WI38 (cell line): ENCODE results near the gene TPO.
"Not testable (repeated sequence)": the region's sequence is repeated elsewhere in the genome, so short reads cannot be mapped to it uniquely, and the experiment has no call there.

Experiments
- H3K4me3 ChIP-seq: 2 replicates; pipeline ENCODE4 v1.5.1; 2011; ENCODE audit warnings: low read depth, mild to moderate bottlenecking, control low read depth, low read length
- TF ChIP-seq, protein P1 (sequence below): IDR thresholded peaks from 2 replicates; pipeline ENCODE4 v1.5.1; 2012; ENCODE audit warnings: low read depth, mild to moderate bottlenecking, control low read depth, low read length

TPO gene

DNA sequence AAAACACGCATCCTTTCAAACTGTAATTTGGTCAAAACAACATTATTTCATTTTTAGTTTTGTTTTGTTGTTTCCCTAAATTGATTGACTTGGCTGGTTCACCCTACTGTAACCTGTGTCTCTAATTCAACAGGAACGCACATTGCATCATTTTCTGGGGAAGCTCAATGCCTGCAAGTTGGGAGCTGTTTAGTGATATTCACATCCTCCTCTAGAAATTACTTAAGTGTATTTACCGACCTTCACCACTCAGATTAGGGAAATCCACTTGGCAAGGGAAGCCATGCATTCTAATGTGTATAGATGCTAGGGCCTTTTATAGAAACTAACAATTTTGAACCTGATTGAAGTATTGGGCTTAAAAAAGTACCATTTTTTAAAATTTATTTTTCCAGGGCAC is 7.3 kb upstream of the TPO start:
- TF ChIP-seq, protein P1, sequence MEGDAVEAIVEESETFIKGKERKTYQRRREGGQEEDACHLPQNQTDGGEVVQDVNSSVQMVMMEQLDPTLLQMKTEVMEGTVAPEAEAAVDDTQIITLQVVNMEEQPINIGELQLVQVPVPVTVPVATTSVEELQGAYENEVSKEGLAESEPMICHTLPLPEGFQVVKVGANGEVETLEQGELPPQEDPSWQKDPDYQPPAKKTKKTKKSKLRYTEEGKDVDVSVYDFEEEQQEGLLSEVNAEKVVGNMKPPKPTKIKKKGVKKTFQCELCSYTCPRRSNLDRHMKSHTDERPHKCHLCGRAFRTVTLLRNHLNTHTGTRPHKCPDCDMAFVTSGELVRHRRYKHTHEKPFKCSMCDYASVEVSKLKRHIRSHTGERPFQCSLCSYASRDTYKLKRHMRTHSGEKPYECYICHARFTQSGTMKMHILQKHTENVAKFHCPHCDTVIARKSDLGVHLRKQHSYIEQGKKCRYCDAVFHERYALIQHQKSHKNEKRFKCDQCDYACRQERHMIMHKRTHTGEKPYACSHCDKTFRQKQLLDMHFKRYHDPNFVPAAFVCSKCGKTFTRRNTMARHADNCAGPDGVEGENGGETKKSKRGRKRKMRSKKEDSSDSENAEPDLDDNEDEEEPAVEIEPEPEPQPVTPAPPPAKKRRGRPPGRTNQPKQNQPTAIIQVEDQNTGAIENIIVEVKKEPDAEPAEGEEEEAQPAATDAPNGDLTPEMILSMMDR: no peak
- no peak overlapping the region for H3K4me3 ChIP-seq

- TF ChIP-seq, protein P1: no peak
- no peak overlapping the region for H3K4me3 ChIP-seq
These were observed 6.8 kb upstream of the TPO start for GRCh38 chr2:1406434-1406833.

DNA sequence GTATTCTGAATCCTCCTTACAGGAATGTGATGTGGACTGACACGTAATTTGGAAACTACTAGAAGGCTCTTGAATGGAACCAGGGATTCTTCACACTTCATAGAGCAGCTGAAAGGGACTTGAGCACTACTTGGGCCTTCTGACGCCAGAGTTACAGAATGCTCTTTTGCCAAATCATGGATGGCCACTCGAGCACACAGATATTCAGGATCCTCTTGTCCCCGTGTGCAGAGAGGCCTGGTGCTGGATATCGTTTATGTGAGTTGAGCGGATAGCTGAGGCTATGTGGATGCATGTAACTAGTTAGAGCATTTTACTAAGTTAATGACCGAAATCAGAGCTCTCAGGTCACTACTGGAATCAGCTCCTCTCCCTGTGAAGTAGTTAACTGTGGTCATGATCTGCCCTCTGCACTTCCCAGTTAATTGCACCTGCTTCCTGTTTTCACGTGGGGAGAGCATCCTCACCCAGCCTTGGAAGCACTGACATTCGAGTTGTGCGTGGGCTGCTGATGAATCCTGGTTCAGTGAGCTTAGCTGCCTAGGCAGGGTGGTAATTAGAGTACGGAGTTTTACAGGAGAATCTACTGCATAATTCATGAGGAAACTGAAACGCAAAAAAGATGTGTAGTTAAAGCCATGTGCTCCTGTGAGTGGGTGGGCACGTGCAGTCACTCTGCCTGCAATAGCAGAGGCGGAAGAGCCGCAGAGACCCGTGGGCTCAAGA is 5.2 kb upstream of the TPO start:
- TF ChIP-seq, protein P1: no peak
- H3K4me3 ChIP-seq: no peak overlapping the region

GRCh38 chr2:1414121-1414520 is 858 bp downstream of the TPO start:
- TF ChIP-seq, protein P1: no peak
- no peak overlapping the region for H3K4me3 ChIP-seq

GRCh38 chr2:1414901-1415300 is 1.6 kb downstream of the TPO start:
- H3K4me3 ChIP-seq: not testable (repeated sequence)

- no peak overlapping the region for H3K4me3 ChIP-seq
- TF ChIP-seq, protein P1: no peak
These were observed 2.2 kb downstream of the TPO start for GRCh38 chr2:1415501-1415900.

GRCh38 chr2:1418566-1418965 is 5.3 kb downstream of the TPO start:
- H3K4me3 ChIP-seq: no peak overlapping the region
- TF ChIP-seq, protein P1: no peak
